DMS114 treated with DMSO at 0.1 percent for 48 hours (cell line): ENCODE results near the gene MMP15.

Experiments used
- DNase-seq: peaks from one replicate; lab custom pipeline; 2025; ENCODE audit not compliant: unreplicated experiment; lab: John Stamatoyannopoulos, UW

The MMP15 gene

GRCh38 chr16:58034774-58035173, 9.2 kb downstream of the MMP15 start:
- DNase-seq: no peak

GRCh38 chr16:58035356-58036170, 10.0 kb downstream of the MMP15 start:
- no peak for DNase-seq

- no peak for DNase-seq
Measured at GRCh38 chr16:58036943-58037342, 11.4 kb downstream of the MMP15 start.

- no peak for DNase-seq
Measured at GRCh38 chr16:58037365-58038057, 12.0 kb downstream of the MMP15 start.

GRCh38 chr16:58038219-58038641, 12.7 kb downstream of the MMP15 start:
- no peak for DNase-seq

- no peak for DNase-seq
Measured at GRCh38 chr16:58039829-58040495, 14.4 kb downstream of the MMP15 start.

GRCh38 chr16:58040496-58040846, 14.9 kb downstream of the MMP15 start:
- DNase-seq: no peak

GRCh38 chr16:58040945-58041627, 15.5 kb downstream of the MMP15 start:
- DNase-seq: no peak

- no peak for DNase-seq
Measured at GRCh38 chr16:58041628-58041955, 16.0 kb downstream of the MMP15 start.

GRCh38 chr16:58042001-58042885, 16.7 kb downstream of the MMP15 start:
- DNase-seq: no peak

- DNase-seq: no peak
Measured at GRCh38 chr16:58042886-58043515, 17.4 kb downstream of the MMP15 start.

- DNase-seq: no peak
Measured at GRCh38 chr16:58043571-58044155, 18.1 kb downstream of the MMP15 start.

- DNase-seq: no peak
Measured at GRCh38 chr16:58044266-58045019, 18.9 kb downstream of the MMP15 start.

- DNase-seq: no peak
Measured at GRCh38 chr16:58045096-58045495, 19.5 kb downstream of the MMP15 start.

GRCh38 chr16:58046054-58046881, 20.7 kb downstream of the MMP15 start:
- no peak for DNase-seq

GRCh38 chr16:58046936-58047335, 21.4 kb downstream of the MMP15 start:
- DNase-seq: no peak

- no peak for DNase-seq
Measured at GRCh38 chr16:58047557-58048348, 22.2 kb downstream of the MMP15 start.
